K562 (cell line): Measurements from ENCODE around the gene CGB3. TPM values are rescaled to one million over a fixed set of nuclear protein-coding genes. Genes with fewer than 3 reads are reported as not detected.
A peak's percentile ranks its signal among the peaks of the same experiment; 100 is the strongest.

Experiments used
- C11orf30 ChIP-seq: fragments of 450-650 bp; IDR thresholded peaks from 2 replicates; pipeline ENCODE4 v1.6.1; 2016; ENCODE audit warnings: low read depth, mild to moderate bottlenecking
- DIDO1 ChIP-seq: fragments of 450-650 bp; IDR thresholded peaks from 2 replicates; pipeline ENCODE4 v1.6.1; 2016; ENCODE audit warnings: low read depth, missing biosample characterization, missing genetic modification characterization
- MLLT1 ChIP-seq, 2 experiments: fragments of 450-650 bp; IDR thresholded peaks; 2 replicates each; pipeline ENCODE4 v1.6.1; 2016
- RCOR1 ChIP-seq, 2 experiments: IDR thresholded peaks; 2 replicates each; pipeline ENCODE4 v1.6.1; 2012; ENCODE audit warnings: low read depth in 2 of 2, low read length in 2 of 2, borderline replicate concordance in 1 of 2, improper control_type of control experiment in 1 of 2
- THRB ChIP-seq: fragments of 450-650 bp; formaldehyde crosslinking; conservative IDR thresholded peaks from 2 replicates; pipeline ENCODE4 v1.4.0; 2022; ENCODE audit warnings: mild to moderate bottlenecking, missing genetic modification characterization
- TRIM25 ChIP-seq: fragments of 450-650 bp; IDR thresholded peaks from 2 replicates; pipeline ENCODE4 v1.7.0; 2016; ENCODE audit warnings: borderline replicate concordance
- polyA plus RNA-seq, 8 experiments: library from polyadenylated mRNA; depleted of rRNA in 4 of 8; stranded (reverse) in 5 of 8; unstranded in 3 of 8; fragments of >200 nt; fragmentation: Nextera tagmentation in 2 of 8; fragmentation: Illumina TruSeq in 1 of 8; extraction: Ambion mirVana in 2 of 8; extraction: Trizol in 1 of 8; gene quantifications; 2 replicates each; pipeline versions ENCODE4 v1.2.1 to v1.2.3, GENCODE V29; 2011 to 2014; ENCODE audit warnings: inconsistent platforms in 1 of 8, missing spikeins in 1 of 8
- total RNA-seq, 7 experiments: library from RNA; depleted of rRNA in 6 of 7; stranded (reverse); fragments of >200 nt in 6 of 7; fragmentation: Illumina TruSeq in 2 of 7; extraction: Trizol in 2 of 7; gene quantifications; 2 replicates each; pipeline versions ENCODE4 v1.2.1 to v1.2.3, GENCODE V29; 2011 to 2021; ENCODE audit warnings: low replicate concordance in 1 of 7

Gene CGB3
- total and polyA plus RNA-seq, 9 of the 15 experiments (the other 6 are each of a cell fraction or from before 2014, with no cell fraction given), result not detected

- 0 out of 2 replicates have a peak, but pooled peaks have one; percentile 71 for TF ChIP-seq TRIM25
- TF ChIP-seq DIDO1 (tag), result no peak
- no peak for TF ChIP-seq C11orf30
- TF ChIP-seq MLLT1 (IDR thresholded peaks at IDR 0.05), result 0 out of 4 replicates have a peak, but pooled peaks of 1 of the 2 experiments have one; percentile 44
- TF ChIP-seq THRB, result no peak
- no peak for TF ChIP-seq RCOR1 (IDR thresholded peaks at IDR 0.05; ENCODE audit: borderline replicate concordance in 1 of 2, low read depth in 2 of 2, low read length in 2 of 2)
These were observed 2.9 kb downstream of the CGB3 start (continued) for GRCh38 chr19:49020931-49021895.
